GM19397 (cell line): ENCODE results near the gene RC3H1.
"Not testable (repeated sequence)": the region's sequence is repeated elsewhere in the genome, so short reads cannot be mapped to it uniquely, and the experiment has no call there.

Source experiments
- ATAC-seq: cut with Tn5 transposase; IDR thresholded peaks from one replicate; pipeline ENCODE4 v1.9.1; 2021; ENCODE audit warnings: mild to moderate bottlenecking, moderate library complexity; ENCODE audit not compliant: unreplicated experiment

The RC3H1 gene, protein sequence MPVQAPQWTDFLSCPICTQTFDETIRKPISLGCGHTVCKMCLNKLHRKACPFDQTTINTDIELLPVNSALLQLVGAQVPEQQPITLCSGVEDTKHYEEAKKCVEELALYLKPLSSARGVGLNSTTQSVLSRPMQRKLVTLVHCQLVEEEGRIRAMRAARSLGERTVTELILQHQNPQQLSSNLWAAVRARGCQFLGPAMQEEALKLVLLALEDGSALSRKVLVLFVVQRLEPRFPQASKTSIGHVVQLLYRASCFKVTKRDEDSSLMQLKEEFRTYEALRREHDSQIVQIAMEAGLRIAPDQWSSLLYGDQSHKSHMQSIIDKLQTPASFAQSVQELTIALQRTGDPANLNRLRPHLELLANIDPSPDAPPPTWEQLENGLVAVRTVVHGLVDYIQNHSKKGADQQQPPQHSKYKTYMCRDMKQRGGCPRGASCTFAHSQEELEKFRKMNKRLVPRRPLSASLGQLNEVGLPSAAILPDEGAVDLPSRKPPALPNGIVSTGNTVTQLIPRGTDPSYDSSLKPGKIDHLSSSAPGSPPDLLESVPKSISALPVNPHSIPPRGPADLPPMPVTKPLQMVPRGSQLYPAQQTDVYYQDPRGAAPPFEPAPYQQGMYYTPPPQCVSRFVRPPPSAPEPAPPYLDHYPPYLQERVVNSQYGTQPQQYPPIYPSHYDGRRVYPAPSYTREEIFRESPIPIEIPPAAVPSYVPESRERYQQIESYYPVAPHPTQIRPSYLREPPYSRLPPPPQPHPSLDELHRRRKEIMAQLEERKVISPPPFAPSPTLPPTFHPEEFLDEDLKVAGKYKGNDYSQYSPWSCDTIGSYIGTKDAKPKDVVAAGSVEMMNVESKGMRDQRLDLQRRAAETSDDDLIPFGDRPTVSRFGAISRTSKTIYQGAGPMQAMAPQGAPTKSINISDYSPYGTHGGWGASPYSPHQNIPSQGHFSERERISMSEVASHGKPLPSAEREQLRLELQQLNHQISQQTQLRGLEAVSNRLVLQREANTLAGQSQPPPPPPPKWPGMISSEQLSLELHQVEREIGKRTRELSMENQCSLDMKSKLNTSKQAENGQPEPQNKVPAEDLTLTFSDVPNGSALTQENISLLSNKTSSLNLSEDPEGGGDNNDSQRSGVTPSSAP

DNA sequence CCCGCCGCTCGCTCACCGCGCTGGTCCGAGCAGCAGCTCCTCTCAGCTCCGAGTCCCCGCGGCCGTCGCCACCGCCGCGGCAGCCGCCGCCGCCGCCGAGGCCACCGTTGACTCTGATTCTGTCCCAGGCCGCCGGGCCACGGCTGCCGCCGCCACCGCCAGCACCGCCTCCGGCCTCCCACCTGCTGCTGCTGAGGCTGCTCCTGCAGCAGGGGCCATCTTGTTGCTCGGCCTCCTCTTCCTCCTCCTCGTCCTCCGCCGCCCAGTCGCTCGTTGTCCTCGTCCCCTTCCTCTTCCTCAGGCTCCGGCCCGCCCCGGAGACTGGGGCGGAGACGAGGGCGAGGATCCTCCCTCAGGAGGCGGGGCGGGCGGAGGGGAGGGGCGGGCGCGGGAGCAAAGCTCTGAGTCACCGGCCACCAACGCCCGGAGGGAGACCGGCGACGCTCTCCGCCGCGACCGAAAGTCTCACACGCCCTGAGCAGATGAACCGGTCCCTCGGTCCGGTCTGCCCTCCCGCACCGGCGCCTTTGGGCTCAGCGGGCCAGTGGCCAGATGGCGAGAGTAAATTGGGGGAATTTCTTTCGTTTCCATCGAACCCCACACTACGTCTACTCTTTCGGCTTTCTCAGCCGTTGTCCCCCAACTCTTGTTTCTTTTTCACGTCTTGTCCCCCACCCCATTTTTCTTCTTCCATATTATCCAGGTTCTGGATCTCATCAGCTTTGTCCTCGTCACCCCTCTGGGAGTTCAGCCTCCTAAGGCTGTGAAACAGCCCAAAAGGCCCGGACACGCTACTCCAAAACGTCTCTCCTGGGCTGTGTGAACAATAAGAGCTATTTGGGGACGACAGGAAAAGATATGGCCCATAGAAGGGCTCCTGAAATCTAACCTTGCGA is at the start of gene RC3H1:
Gene RC3H1, minus strand, starts transcription at position 278 of the 896 bp plus-strand sequence. CDS start 29,372 bp downstream, outside the sequence.
- peak; percentile 94 for ATAC-seq

DNA sequence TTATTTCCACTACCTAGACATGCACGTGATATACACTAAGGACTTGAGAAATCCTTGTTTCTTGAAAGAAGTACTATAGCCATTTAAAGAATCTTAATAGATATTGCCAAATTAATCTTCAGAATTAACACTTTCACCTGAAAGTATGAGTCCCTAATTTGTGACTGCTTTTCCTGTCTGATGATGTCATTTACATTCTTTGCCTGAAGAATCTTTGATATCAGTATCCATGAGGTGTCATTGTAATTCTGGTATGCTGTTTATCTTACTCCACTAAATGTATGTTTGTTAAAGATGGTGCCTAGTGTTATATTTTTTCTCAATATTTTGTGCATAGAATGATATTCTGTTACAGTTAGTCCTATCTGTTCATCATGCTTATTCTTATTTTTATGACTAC is 48.5 kb upstream of the RC3H1 start:
- ATAC-seq: no peak

DNA sequence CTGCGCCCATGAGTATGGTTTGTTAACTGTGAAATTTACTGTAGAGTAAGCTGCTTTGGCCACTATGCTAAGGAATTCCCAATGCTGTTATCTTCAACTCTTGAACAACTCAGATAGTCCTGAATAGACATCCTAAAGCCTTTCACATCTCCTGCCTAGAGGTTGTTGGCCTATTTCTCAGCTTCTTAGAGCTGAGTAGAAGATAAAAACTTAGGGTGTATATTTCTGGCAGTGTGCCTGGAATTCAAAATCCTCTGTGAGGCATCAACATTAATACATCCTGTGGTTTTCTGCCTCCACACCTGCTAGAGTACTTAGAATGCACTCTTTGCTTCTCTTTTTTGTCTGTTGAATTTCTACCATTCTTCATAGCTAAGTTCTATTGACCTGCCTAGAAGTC is 45.8 kb upstream of the RC3H1 start:
- ATAC-seq: no peak

DNA sequence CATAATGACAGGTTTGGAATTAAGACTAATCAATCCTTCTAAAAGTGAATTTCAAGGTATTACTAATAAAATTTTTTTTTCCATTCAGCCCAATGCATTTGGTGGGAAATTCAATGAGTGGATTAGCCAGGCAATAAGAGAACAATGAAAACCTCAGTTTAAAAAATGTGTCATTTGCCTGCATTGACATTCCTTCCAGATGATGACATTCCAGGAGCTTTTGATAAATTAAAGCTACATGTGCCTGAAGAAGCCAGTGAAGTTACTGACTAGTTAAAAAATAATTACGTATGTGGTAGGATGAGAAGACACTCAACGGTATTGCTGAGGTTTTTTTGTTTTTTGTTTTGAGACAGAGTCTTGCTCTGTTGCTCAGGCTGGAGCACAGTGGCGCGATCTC is 37.9 kb upstream of the RC3H1 start:
- ATAC-seq: no peak

DNA sequence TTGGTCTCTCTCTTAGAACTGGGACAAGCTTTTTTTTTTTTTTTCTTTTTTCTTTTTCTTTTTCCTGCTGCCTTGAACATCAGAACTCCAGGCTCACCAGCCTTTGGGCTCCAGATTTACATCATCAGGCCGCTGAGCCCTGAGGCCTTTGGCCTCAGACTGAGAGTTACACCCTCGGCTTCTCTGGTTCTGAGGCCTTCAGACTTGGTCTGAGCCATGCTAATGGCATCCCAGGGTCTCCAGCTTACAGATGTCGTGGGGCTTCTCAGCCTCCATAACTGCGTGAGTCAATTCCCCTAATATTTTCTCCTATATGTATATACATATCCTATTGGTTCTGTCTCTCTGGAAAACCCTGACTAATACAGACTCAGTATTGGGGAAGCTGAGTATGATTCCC is 36.5 kb upstream of the RC3H1 start:
- ATAC-seq: no peak

DNA sequence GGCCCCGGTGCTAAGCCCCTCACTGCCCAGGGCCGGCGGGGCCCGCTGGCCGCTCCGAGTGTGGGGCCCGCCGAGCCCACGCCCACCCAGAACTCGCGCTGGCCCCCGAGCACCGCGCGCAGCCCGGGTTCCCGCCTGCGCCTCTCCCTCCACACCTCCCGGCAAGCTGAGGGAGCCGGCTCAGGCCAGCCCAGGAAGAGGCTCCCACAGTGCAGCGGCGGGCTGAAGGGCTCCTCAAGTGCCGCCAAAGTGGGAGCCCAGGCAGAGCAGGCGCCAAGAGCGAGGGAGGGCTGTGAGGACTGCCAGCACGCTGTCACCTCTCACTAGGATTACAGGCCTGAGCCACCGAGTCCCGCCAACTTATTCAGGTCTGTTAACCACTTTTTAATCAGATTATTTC is 34.5 kb upstream of the RC3H1 start:
- not testable (repeated sequence) for ATAC-seq

- not testable (repeated sequence) for ATAC-seq
These were observed 33.6 kb upstream of the RC3H1 start for GRCh38 chr1:174055797-174056196.

GRCh38 chr1:174053826-174054225 is 31.7 kb upstream of the RC3H1 start:
- ATAC-seq: no peak

DNA sequence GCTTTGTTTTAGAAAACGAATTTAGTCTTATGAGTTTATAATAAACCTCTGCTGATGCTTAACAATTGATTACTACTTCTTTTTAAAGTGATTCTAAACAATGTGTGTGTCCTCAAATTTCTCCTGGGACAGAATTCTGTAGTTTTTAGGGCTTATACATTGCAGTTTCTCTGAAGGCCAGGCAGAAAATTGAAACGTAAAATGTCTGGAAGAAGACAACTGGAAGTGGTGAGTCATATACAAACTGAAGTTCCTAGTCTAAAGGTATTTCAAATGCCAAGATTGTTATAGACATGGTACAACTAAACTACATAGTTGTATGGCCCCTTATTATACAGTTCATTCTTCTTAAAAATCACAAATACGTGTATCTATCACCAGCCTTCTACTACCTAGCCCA is 30.5 kb upstream of the RC3H1 start:
- no peak for ATAC-seq

GRCh38 chr1:174051956-174052355 is 29.8 kb upstream of the RC3H1 start:
- ATAC-seq: no peak

DNA sequence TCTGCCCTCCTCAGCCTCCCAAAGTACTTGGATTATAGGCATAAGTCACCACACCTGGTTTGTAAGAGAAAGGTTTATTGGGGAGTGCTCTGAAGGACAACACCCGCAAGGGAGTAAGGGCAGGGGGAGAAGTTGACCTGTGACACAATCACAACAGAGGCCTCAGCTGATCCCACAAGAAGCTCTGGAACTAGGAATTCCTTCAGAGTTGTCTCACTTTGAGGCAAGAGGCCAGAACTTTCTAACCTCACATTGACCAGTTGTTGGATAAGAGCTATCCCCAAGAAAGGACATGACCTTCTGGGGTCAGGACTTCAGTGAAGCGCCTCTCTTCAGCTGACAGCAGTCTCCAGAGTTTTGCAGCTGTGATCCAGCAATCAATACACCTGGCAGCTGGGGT is 27.4 kb upstream of the RC3H1 start:
- no peak for ATAC-seq

DNA sequence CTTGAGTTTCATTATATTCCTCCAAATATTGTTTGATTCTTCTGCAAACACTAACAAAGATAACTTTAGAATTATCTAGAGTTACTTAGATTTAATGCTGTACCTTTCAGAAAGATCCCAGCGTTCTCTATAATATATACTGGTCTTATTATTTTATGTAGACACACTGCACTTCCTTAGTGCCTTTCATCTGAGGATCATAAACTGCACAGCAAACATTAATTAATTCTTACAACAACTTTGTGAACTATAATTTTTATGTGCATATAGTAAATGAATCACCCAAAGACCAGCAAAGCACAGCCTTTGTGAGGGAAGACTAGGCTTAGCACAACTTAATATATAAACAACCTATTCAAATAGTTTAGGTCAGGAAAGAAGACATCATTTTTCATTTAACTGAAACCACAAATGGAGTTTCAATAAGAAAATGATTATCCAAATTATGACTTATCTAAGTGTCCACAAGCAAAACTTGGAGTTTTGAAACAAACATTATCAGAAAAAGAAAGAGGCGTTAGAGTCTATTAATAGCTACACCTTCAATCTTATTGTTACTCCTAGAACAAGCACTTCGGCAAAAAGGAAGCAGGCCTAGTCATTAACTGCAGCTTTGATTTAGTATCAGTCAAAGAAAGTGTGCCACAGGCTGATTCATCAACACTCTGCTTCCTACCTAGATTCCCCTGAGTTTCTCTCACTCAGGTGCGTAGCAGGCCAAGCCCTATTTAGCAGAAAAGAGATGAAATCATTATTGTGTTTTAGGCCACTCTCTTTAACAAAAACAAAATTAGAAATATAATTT is 22.5 kb upstream of the RC3H1 start:
- no peak for ATAC-seq

GRCh38 chr1:174042509-174042908 is 20.4 kb upstream of the RC3H1 start:
- not testable (repeated sequence) for ATAC-seq

- ATAC-seq: no peak
These were observed 19.2 kb upstream of the RC3H1 start for GRCh38 chr1:174041369-174041768.

DNA sequence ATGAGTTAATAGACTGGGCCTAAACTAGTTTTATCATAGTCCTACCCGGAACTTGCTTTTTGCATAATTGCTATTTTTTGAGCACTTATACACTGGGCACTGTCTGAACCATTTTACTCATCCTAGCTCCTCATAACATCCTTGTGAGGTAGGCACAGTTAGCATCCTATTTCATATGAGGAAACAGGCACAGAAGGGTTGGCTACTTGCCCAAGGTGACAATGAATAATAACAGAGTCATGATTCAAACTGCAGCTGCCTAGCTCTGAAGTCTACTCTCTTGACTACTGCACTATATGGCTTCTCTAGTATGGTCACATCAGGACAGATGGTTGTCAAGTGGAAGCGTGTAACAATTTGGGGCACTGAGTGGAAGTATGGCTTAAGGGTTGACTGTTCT is 18.2 kb upstream of the RC3H1 start:
- ATAC-seq: no peak

DNA sequence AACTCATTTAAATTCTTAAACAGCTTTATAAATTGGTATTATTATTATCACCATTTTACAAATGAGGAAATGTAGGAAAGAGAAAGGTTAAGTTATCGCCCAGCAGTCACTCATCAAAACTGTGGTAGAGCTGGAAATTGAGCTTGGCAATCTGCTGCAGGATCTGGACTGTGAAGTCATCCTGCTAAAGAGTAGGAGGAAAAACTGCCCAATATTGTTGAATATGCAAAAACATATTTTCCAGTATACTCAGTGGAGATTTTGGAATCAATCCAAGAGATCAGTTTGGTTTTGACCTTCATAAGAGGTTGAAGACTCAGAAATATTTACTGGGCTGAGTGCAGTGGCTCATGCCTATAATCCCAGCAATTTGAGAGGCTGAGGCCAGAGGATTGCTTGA is 16.9 kb upstream of the RC3H1 start:
- ATAC-seq: no peak

- no peak for ATAC-seq
These were observed 14.6 kb upstream of the RC3H1 start for GRCh38 chr1:174036798-174037197.

DNA sequence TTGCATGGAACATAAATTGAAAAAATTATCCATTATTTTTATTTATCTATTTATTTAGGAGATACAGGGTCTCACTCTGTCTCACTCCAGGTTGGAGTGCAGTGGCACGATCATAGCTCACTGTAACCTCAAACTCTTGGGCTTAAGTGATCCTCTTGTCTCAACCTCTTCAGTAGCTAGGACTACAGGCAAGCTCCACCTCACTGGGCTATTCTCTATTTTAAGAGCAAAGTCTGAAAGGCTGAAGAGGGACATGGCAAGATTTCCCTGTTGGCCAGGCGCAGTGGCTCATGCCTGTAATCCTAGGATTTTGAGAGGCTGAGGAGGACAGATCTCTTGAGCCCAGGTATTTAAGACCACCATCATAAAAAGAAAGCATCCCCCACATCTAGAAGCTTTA is 14.0 kb upstream of the RC3H1 start:
- no peak for ATAC-seq

GRCh38 chr1:174032671-174033222 is 10.6 kb upstream of the RC3H1 start:
- ATAC-seq: no peak
